Measurements from ENCODE around the gene ZNF682. TPM values are rescaled to one million over a fixed set of nuclear protein-coding genes. Genes with fewer than 3 reads are reported as not detected.

ZNF682 gene
- total and polyA plus RNA-seq, 2 of the 13 experiments (the other 11 are each of a cell fraction or from before 2014, with no cell fraction given): 2.0 to 7.2 TPM

GRCh38 chr19:20051841-20052768, 12.8 kb upstream of the ZNF682 start (continued):
- TF ChIP-seq ZNF512B (CRISPR knock-in tag; IDR thresholded peaks at IDR 0.05; ENCODE audit: borderline replicate concordance) (no peak), HMGA1 (CRISPR knock-in tag; conservative IDR thresholded peaks at IDR 0.05) (no peak), PCBP1 (IDR thresholded peaks at IDR 0.05; ENCODE audit: borderline replicate concordance, low read depth, low read length) (no peak), MAFF (IDR thresholded peaks at IDR 0.05; ENCODE audit: low read depth, low read length) (no peak), CENPX (CRISPR knock-in tag; IDR thresholded peaks at IDR 0.05) (no peak), ZNF264 (CRISPR knock-in tag; IDR thresholded peaks at IDR 0.05) (no peak), BATF2 (CRISPR knock-in tag; IDR thresholded peaks at IDR 0.05) (no peak), ZNF234 (CRISPR knock-in tag; conservative IDR thresholded peaks at IDR 0.05) (no peak), ZIK1 (CRISPR knock-in tag; IDR thresholded peaks at IDR 0.05; ENCODE audit: borderline replicate concordance, low read depth) (no peak), NFKB2 (CRISPR knock-in tag; IDR thresholded peaks at IDR 0.05; ENCODE audit: borderline replicate concordance) (no peak), ZNF44 (CRISPR knock-in tag; IDR thresholded peaks at IDR 0.05) (no peak), POLR2AphosphoS2 (IDR thresholded peaks at IDR 0.05; ENCODE audit: low read depth, low read length) (no peak), ZNF235 (CRISPR knock-in tag; IDR thresholded peaks at IDR 0.05; ENCODE audit: borderline replicate concordance) (no peak), ZNF430 (CRISPR knock-in tag; IDR thresholded peaks at IDR 0.05) (no peak), HNRNPK (IDR thresholded peaks at IDR 0.05; ENCODE audit: low read depth, low read length, poor library complexity, severe bottlenecking) (no peak), ATF7 (IDR thresholded peaks at IDR 0.05) (peak; percentile 60), ATF7 (CRISPR knock-in tag; IDR thresholded peaks at IDR 0.05) (no peak), ZNF570 (CRISPR knock-in tag; IDR thresholded peaks at IDR 0.05; ENCODE audit: borderline replicate concordance) (no peak), NBN (conservative IDR thresholded peaks at IDR 0.05) (no peak), FOXM1 (CRISPR knock-in tag; IDR thresholded peaks at IDR 0.05) (no peak)
- TF ChIP-seq, protein P1, sequence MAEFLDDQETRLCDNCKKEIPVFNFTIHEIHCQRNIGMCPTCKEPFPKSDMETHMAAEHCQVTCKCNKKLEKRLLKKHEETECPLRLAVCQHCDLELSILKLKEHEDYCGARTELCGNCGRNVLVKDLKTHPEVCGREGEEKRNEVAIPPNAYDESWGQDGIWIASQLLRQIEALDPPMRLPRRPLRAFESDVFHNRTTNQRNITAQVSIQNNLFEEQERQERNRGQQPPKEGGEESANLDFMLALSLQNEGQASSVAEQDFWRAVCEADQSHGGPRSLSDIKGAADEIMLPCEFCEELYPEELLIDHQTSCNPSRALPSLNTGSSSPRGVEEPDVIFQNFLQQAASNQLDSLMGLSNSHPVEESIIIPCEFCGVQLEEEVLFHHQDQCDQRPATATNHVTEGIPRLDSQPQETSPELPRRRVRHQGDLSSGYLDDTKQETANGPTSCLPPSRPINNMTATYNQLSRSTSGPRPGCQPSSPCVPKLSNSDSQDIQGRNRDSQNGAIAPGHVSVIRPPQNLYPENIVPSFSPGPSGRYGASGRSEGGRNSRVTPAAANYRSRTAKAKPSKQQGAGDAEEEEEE (CRISPR knock-in tag; IDR thresholded peaks at IDR 0.05; ENCODE audit: borderline replicate concordance): no peak
- TF ChIP-seq, protein P2, sequence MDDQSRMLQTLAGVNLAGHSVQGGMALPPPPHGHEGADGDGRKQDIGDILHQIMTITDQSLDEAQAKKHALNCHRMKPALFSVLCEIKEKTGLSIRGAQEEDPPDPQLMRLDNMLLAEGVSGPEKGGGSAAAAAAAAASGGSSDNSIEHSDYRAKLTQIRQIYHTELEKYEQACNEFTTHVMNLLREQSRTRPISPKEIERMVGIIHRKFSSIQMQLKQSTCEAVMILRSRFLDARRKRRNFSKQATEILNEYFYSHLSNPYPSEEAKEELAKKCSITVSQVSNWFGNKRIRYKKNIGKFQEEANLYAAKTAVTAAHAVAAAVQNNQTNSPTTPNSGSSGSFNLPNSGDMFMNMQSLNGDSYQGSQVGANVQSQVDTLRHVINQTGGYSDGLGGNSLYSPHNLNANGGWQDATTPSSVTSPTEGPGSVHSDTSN (CRISPR knock-in tag; IDR thresholded peaks at IDR 0.05; ENCODE audit: borderline replicate concordance): no peak

Data from HepG2 (cell line).